ENCODE results near the gene GRK3.

GRK3 gene

GRCh38 chr22:25746012-25746373 lies 181.5 kb downstream of the GRK3 start:
- H3K9me3 Mint-ChIP-seq, result no peaks in the 10 kb centered on the region
- no peak for DNase-seq
- no peak overlapping the region for H3K4me3 Mint-ChIP-seq
- H3K27me3 Mint-ChIP-seq, result peaks cover 0 to 5% of the 10 kb centered on the region in 2 donors
- no peak for ATAC-seq (replicated peaks)
- no peak overlapping the region for H3K27ac Mint-ChIP-seq
- peaks cover 0 to 5% of the 10 kb centered on the region in 2 donors for H3K4me1 Mint-ChIP-seq
- H3K36me3 Mint-ChIP-seq, result no peaks in the 10 kb centered on the region

GRCh38 chr22:25747245-25747944 lies 182.9 kb downstream of the GRK3 start:
- H3K27me3 Mint-ChIP-seq, result peaks cover 4 to 5% of the 10 kb centered on the region in 2 donors
- ATAC-seq (replicated peaks) (no peak), DNase-seq (no peak)
- H3K27ac Mint-ChIP-seq, result no peak overlapping the region
- H3K9me3 Mint-ChIP-seq, result no peaks in the 10 kb centered on the region
- peaks cover 0 to 5% of the 10 kb centered on the region in 2 donors for H3K4me1 Mint-ChIP-seq
- H3K36me3 Mint-ChIP-seq, result no peaks in the 10 kb centered on the region
- no peak overlapping the region for H3K4me3 Mint-ChIP-seq

- Mint-ChIP-seq H3K27me3 (peaks cover 4% of the 10 kb centered on the region in 2 donors), H3K9me3 (no peaks in the 10 kb centered on the region), H3K27ac (no peak overlapping the region), H3K4me3 (no peak overlapping the region), H3K36me3 (no peaks in the 10 kb centered on the region), H3K4me1 (peaks cover 0 to 5% of the 10 kb centered on the region in 2 donors)
- no peak for DNase-seq
- ATAC-seq (replicated peaks), result no peak
Observed at GRCh38 chr22:25748140-25748539, 183.7 kb downstream of the GRK3 start.

- H3K9me3 Mint-ChIP-seq, result no peaks in the 10 kb centered on the region
- H3K36me3 Mint-ChIP-seq, result no peaks in the 10 kb centered on the region
- H3K4me3 Mint-ChIP-seq, result no peak overlapping the region
- H3K4me1 Mint-ChIP-seq, result peaks cover 0 to 5% of the 10 kb centered on the region in 2 donors
- peaks cover 0 to 4% of the 10 kb centered on the region in 2 donors for H3K27me3 Mint-ChIP-seq
- ATAC-seq (replicated peaks) (no peak), DNase-seq (no peak)
- H3K27ac Mint-ChIP-seq, result no peak overlapping the region
Observed at GRCh38 chr22:25748704-25749103, 184.2 kb downstream of the GRK3 start.

GRCh38 chr22:25749420-25750169 lies 185.1 kb downstream of the GRK3 start:
- Mint-ChIP-seq H3K27me3 (peaks cover 0 to 4% of the 10 kb centered on the region in 2 donors), H3K4me1 (peaks cover 0 to 5% of the 10 kb centered on the region in 2 donors), H3K27ac (peak overlapping the region; percentile 42), H3K4me3 (no peak overlapping the region), H3K9me3 (no peaks in the 10 kb centered on the region), H3K36me3 (no peaks in the 10 kb centered on the region)
- DNase-seq, result no peak
- ATAC-seq (replicated peaks), result peak; percentile 52 to 81

GRCh38 chr22:25750569-25751173 lies 186.2 kb downstream of the GRK3 start:
- Mint-ChIP-seq H3K27me3 (peaks cover 0 to 4% of the 10 kb centered on the region in 2 donors), H3K4me3 (no peak overlapping the region), H3K9me3 (no peaks in the 10 kb centered on the region), H3K36me3 (no peaks in the 10 kb centered on the region), H3K4me1 (peaks cover 0 to 5% of the 10 kb centered on the region in 2 donors), H3K27ac (no peak overlapping the region)
- ATAC-seq (replicated peaks), result no peak
- no peak for DNase-seq

- Mint-ChIP-seq H3K27ac (no peak overlapping the region), H3K4me3 (no peak overlapping the region), H3K4me1 (peaks cover 0 to 5% of the 10 kb centered on the region in 2 donors), H3K9me3 (no peaks in the 10 kb centered on the region), H3K27me3 (peaks cover 0 to 4% of the 10 kb centered on the region in 2 donors), H3K36me3 (no peaks in the 10 kb centered on the region)
- no peak for DNase-seq
- ATAC-seq (replicated peaks), result no peak
Observed at GRCh38 chr22:25751174-25751581, 186.7 kb downstream of the GRK3 start.

GRCh38 chr22:25752615-25753214 lies 188.2 kb downstream of the GRK3 start:
- Mint-ChIP-seq H3K4me3 (no peak overlapping the region), H3K36me3 (no peaks in the 10 kb centered on the region), H3K4me1 (peaks cover 0 to 5% of the 10 kb centered on the region in 2 donors), H3K27ac (no peak overlapping the region), H3K9me3 (no peaks in the 10 kb centered on the region), H3K27me3 (peaks cover 0 to 4% of the 10 kb centered on the region in 2 donors)
- DNase-seq (no peak), ATAC-seq (replicated peaks) (no peak)

GRCh38 chr22:25753252-25753651 lies 188.8 kb downstream of the GRK3 start:
- H3K4me3 Mint-ChIP-seq, result peak overlapping the region in 1 of 2 donors; percentile 46
- no peak overlapping the region for H3K27ac Mint-ChIP-seq
- H3K4me1 Mint-ChIP-seq, result peaks cover 0 to 5% of the 10 kb centered on the region in 2 donors
- H3K36me3 Mint-ChIP-seq, result no peaks in the 10 kb centered on the region
- H3K27me3 Mint-ChIP-seq, result peaks cover 0 to 4% of the 10 kb centered on the region in 2 donors
- DNase-seq (no peak), ATAC-seq (replicated peaks) (no peak)
- no peaks in the 10 kb centered on the region for H3K9me3 Mint-ChIP-seq

GRCh38 chr22:25754527-25755202 lies 190.2 kb downstream of the GRK3 start:
- no peaks in the 10 kb centered on the region for H3K9me3 Mint-ChIP-seq
- no peak overlapping the region for H3K4me3 Mint-ChIP-seq
- no peak overlapping the region for H3K27ac Mint-ChIP-seq
- no peak for ATAC-seq (replicated peaks)
- no peak for DNase-seq
- H3K36me3 Mint-ChIP-seq, result no peaks in the 10 kb centered on the region
- H3K27me3 Mint-ChIP-seq, result peaks cover 0 to 4% of the 10 kb centered on the region in 2 donors
- no peaks in the 10 kb centered on the region for H3K4me1 Mint-ChIP-seq

- Mint-ChIP-seq H3K27me3 (no peaks in the 10 kb centered on the region), H3K36me3 (no peaks in the 10 kb centered on the region), H3K4me1 (no peaks in the 10 kb centered on the region), H3K27ac (no peak overlapping the region), H3K4me3 (no peak overlapping the region), H3K9me3 (no peaks in the 10 kb centered on the region)
- no peak for DNase-seq
- ATAC-seq (replicated peaks), result no peak
Observed at GRCh38 chr22:25757686-25758085, 193.2 kb downstream of the GRK3 start.

GRCh38 chr22:25758316-25758715 lies 193.8 kb downstream of the GRK3 start:
- ATAC-seq (replicated peaks), result no peak
- H3K27ac Mint-ChIP-seq, result no peak overlapping the region

GRCh38 chr22:25759825-25760231 lies 195.4 kb downstream of the GRK3 start:
- no peaks in the 10 kb centered on the region for H3K4me1 Mint-ChIP-seq
- H3K27ac Mint-ChIP-seq, result no peak overlapping the region
- H3K4me3 Mint-ChIP-seq, result no peak overlapping the region

More at GRCh38 chr22:25758316-25758715, 193.8 kb downstream of the GRK3 start:
- Mint-ChIP-seq H3K4me3 (no peak overlapping the region), H3K9me3 (no peaks in the 10 kb centered on the region), H3K36me3 (no peaks in the 10 kb centered on the region), H3K4me1 (no peaks in the 10 kb centered on the region), H3K27me3 (no peaks in the 10 kb centered on the region)
- DNase-seq, result no peak

GRCh38 chr22:25760294-25760693 lies 195.8 kb downstream of the GRK3 start:
- Mint-ChIP-seq H3K36me3 (no peaks in the 10 kb centered on the region), H3K4me3 (no peak overlapping the region), H3K4me1 (no peaks in the 10 kb centered on the region), H3K27ac (no peak overlapping the region), H3K27me3 (no peaks in the 10 kb centered on the region), H3K9me3 (no peaks in the 10 kb centered on the region)
- DNase-seq (no peak), ATAC-seq (replicated peaks) (no peak)

More at GRCh38 chr22:25759825-25760231, 195.4 kb downstream of the GRK3 start:
- DNase-seq, result no peak
- H3K36me3 Mint-ChIP-seq, result no peaks in the 10 kb centered on the region
- H3K27me3 Mint-ChIP-seq, result no peaks in the 10 kb centered on the region
- H3K9me3 Mint-ChIP-seq, result no peaks in the 10 kb centered on the region
- no peak for ATAC-seq (replicated peaks)
